Left ventricle myocardium inferior (tissue), 1 donor: ENCODE data around the gene NCAPH2. TPM values are rescaled to one million over a fixed set of nuclear protein-coding genes. Genes with fewer than 3 reads are reported as not detected.

Source experiments
- DNase-seq: peaks from one replicate; pipeline ENCODE4 v3.0.0-alpha.2; 2020
- H3K27ac ChIP-seq: fragments of 200-600 bp; replicated peaks from 2 replicates; pipeline ENCODE4 v1.8.0; 2021
- H3K27me3 ChIP-seq: fragments of 200-600 bp; 2 replicates; pipeline ENCODE4 v1.8.0; 2021; ENCODE audit warnings: low read depth
- H3K36me3 ChIP-seq: fragments of 200-600 bp; 2 replicates; pipeline ENCODE4 v1.8.0; 2021
- H3K4me1 ChIP-seq: fragments of 200-600 bp; 2 replicates; pipeline ENCODE4 v1.8.0; 2021
- H3K4me3 ChIP-seq: fragments of 200-600 bp; 2 replicates; pipeline ENCODE4 v1.8.0; 2021; ENCODE audit warnings: mild to moderate bottlenecking, moderate library complexity
- H3K9me3 ChIP-seq: fragments of 200-600 bp; replicated peaks from 2 replicates; pipeline ENCODE4 v1.8.0; 2021
- CTCF ChIP-seq: fragments of 200-600 bp; IDR thresholded peaks from 2 replicates; pipeline ENCODE4 v1.8.0; 2021; ENCODE audit warnings: antibody characterized with exemption, mild to moderate bottlenecking, borderline replicate concordance
- intact Hi-C: fragments of 100-400 bp; cut with micrococcal nuclease; formaldehyde crosslinking; loops from one replicate; pipeline ENCODE4 v1.11.0; 2022
- total RNA-seq: library from RNA; stranded (reverse); fragmentation: NEBNext Ultra II Directional; extraction: Animal tissue kit (Norgen Biotek cat#: 25700); gene quantifications from one replicate; pipeline ENCODE4 v1.2.1, GENCODE V29; 2021
- donor health status: DM: no; HTN: yes; CAD: no; lungs with severe emphysema.

The NCAPH2 gene
- total RNA-seq, 1 donor from 2014 or later, result 27.7 TPM

GRCh38 chr22:50461979-50462540, 46.0 kb upstream of the NCAPH2 start:
- intact Hi-C loops, result no loop called here
- H3K27ac ChIP-seq, result no peak overlapping the region
- no peak for DNase-seq
- H3K36me3 ChIP-seq, result peaks cover 100% of the 10 kb centered on the region
- TF ChIP-seq CTCF, result no peak
- H3K9me3 ChIP-seq, result no peaks in the 10 kb centered on the region
- H3K4me3 ChIP-seq, result no peak overlapping the region
- H3K4me1 ChIP-seq, result no peaks in the 10 kb centered on the region
- no peaks in the 10 kb centered on the region for H3K27me3 ChIP-seq

- Histone ChIP-seq H3K36me3 (peaks cover 98% of the 10 kb centered on the region), H3K27me3 (no peaks in the 10 kb centered on the region), H3K4me3 (no peak overlapping the region), H3K9me3 (no peaks in the 10 kb centered on the region), H3K4me1 (peaks cover 3% of the 10 kb centered on the region), H3K27ac (no peak overlapping the region)
- TF ChIP-seq CTCF, result no peak
- DNase-seq, result no peak
- intact Hi-C loops, result no loop called here
Measured at GRCh38 chr22:50463188-50463900, 44.7 kb upstream of the NCAPH2 start.

- no peak for TF ChIP-seq CTCF
- H3K4me1 ChIP-seq, result peaks cover 14% of the 10 kb centered on the region
- H3K9me3 ChIP-seq, result no peaks in the 10 kb centered on the region
- H3K4me3 ChIP-seq, result no peak overlapping the region
- H3K27ac ChIP-seq, result no peak overlapping the region
- H3K36me3 ChIP-seq, result peaks cover 86% of the 10 kb centered on the region
- DNase-seq, result no peak
- intact Hi-C loops, result no loop called here
- H3K27me3 ChIP-seq, result no peaks in the 10 kb centered on the region
Measured at GRCh38 chr22:50464451-50464850, 43.6 kb upstream of the NCAPH2 start.

GRCh38 chr22:50465066-50465930, 42.7 kb upstream of the NCAPH2 start:
- intact Hi-C loops, result no loop called here
- Histone ChIP-seq H3K9me3 (no peaks in the 10 kb centered on the region), H3K27ac (no peak overlapping the region), H3K36me3 (peaks cover 78% of the 10 kb centered on the region), H3K4me3 (no peak overlapping the region), H3K4me1 (peaks cover 23% of the 10 kb centered on the region), H3K27me3 (no peaks in the 10 kb centered on the region)
- DNase-seq, result no peak
- no peak for TF ChIP-seq CTCF

GRCh38 chr22:50467341-50467740, 40.7 kb upstream of the NCAPH2 start:
- H3K27me3 ChIP-seq, result no peaks in the 10 kb centered on the region
- peaks cover 58% of the 10 kb centered on the region for H3K36me3 ChIP-seq
- H3K27ac ChIP-seq, result no peak overlapping the region
- intact Hi-C loops, result no loop called here
- H3K9me3 ChIP-seq, result no peaks in the 10 kb centered on the region
- peaks cover 43% of the 10 kb centered on the region for H3K4me1 ChIP-seq
- DNase-seq, result no peak
- H3K4me3 ChIP-seq, result no peak overlapping the region
- TF ChIP-seq CTCF, result no peak
